Activated CD4-positive, alpha-beta T cell treated with anti-CD3 and anti-CD28 coated beads, Interleukin-2, amount 10 ng/mL, durations not matched to agents 7 days and 5 days (primary cell): ENCODE data around the gene DGKB. TPM values are rescaled to one million over a fixed set of nuclear protein-coding genes. Genes with fewer than 3 reads are reported as not detected.
A peak's percentile ranks its signal among the peaks of the same experiment; 100 is the strongest.
"Not testable (repeated sequence)": the region's sequence is repeated elsewhere in the genome, so short reads cannot be mapped to it uniquely, and the experiment has no call there.

Experiments used
- CTCF ChIA-PET: fragments of 350-600 bp; sonication (Branson Sonifier 250); formaldehyde crosslinking; loops from one replicate; lab custom pipeline; 2021; ENCODE audit warnings: antibody characterized with exemption; lab: Charles Lee
- POLR2A ChIA-PET: fragments of 350-600 bp; sonication (Branson Sonifier 250); formaldehyde crosslinking; loops from one replicate; lab custom pipeline; 2021; ENCODE audit warnings: antibody characterized with exemption; lab: Charles Lee
- DNase-seq: peaks from one replicate; pipeline ENCODE4 v3.0.0-alpha.2; 2020
- H3K27ac Mint-ChIP-seq: one replicate; pipeline ENCODE4 v1.8.0; 2021; ENCODE audit warnings: mild to moderate bottlenecking, moderate library complexity, mixed read lengths
- H3K27me3 Mint-ChIP-seq: one replicate; pipeline ENCODE4 v1.8.0; 2021; ENCODE audit warnings: mixed read lengths
- H3K36me3 Mint-ChIP-seq: one replicate; pipeline ENCODE4 v1.8.0; 2021; ENCODE audit warnings: low read depth, mixed read lengths
- H3K4me1 Mint-ChIP-seq: one replicate; pipeline ENCODE4 v1.8.0; 2021; ENCODE audit warnings: mixed read lengths
- H3K4me3 Mint-ChIP-seq: one replicate; pipeline ENCODE4 v1.8.0; 2021; ENCODE audit warnings: mild to moderate bottlenecking, moderate library complexity, mixed read lengths
- H3K9me3 Mint-ChIP-seq: one replicate; pipeline ENCODE4 v1.8.0; 2021; ENCODE audit warnings: mixed read lengths
- total RNA-seq, 2 experiments: library from RNA; stranded (reverse); gene quantifications; one replicate each; pipeline ENCODE4 v1.2.3, GENCODE V29; 2021

The DGKB gene
- total RNA-seq, 2 experiments from 2014 or later = not detected

- no peaks in the 10 kb centered on the region for H3K4me1 Mint-ChIP-seq
- ChIA-PET CTCF (no interaction called here), POLR2A (no interaction called here)
- no peaks in the 10 kb centered on the region for H3K27me3 Mint-ChIP-seq
- peaks cover 3% of the 10 kb centered on the region for H3K9me3 Mint-ChIP-seq
- H3K27ac Mint-ChIP-seq = no peak overlapping the region
- no peaks in the 10 kb centered on the region for H3K36me3 Mint-ChIP-seq
- DNase-seq = no peak
- no peak overlapping the region for H3K4me3 Mint-ChIP-seq
Measured at GRCh38 chr7:14478834-14479510, 423.6 kb downstream of the DGKB start.

- DNase-seq, CTCF ChIA-PET, H3K9me3 Mint-ChIP-seq, H3K27me3 Mint-ChIP-seq, H3K4me3 Mint-ChIP-seq, H3K36me3 Mint-ChIP-seq, POLR2A ChIA-PET, H3K27ac Mint-ChIP-seq, H3K4me1 Mint-ChIP-seq: not testable (repeated sequence)
Measured at GRCh38 chr7:14461716-14462115, 440.8 kb downstream of the DGKB start.

- H3K4me1 Mint-ChIP-seq, POLR2A ChIA-PET, DNase-seq, H3K4me3 Mint-ChIP-seq, CTCF ChIA-PET, H3K27me3 Mint-ChIP-seq, H3K36me3 Mint-ChIP-seq, H3K9me3 Mint-ChIP-seq, H3K27ac Mint-ChIP-seq: not testable (repeated sequence)
Measured at GRCh38 chr7:14458846-14459245, 443.7 kb downstream of the DGKB start.

GRCh38 chr7:14457568-14458453 is 444.7 kb downstream of the DGKB start:
- ChIA-PET CTCF (no interaction called here), POLR2A (no interaction called here)
- Mint-ChIP-seq H3K27me3 (no peaks in the 10 kb centered on the region), H3K36me3 (no peaks in the 10 kb centered on the region), H3K4me3 (no peak overlapping the region), H3K4me1 (no peaks in the 10 kb centered on the region), H3K27ac (no peak overlapping the region), H3K9me3 (no peaks in the 10 kb centered on the region)
- peak; percentile 48 for DNase-seq

GRCh38 chr7:14449291-14449690 is 453.3 kb downstream of the DGKB start:
- ChIA-PET POLR2A (no interaction called here), CTCF (no interaction called here)
- Mint-ChIP-seq H3K27me3 (no peaks in the 10 kb centered on the region), H3K36me3 (no peaks in the 10 kb centered on the region), H3K4me1 (no peaks in the 10 kb centered on the region), H3K9me3 (no peaks in the 10 kb centered on the region), H3K27ac (no peak overlapping the region), H3K4me3 (no peak overlapping the region)
- DNase-seq = no peak

GRCh38 chr7:14446829-14447228 is 455.7 kb downstream of the DGKB start:
- Mint-ChIP-seq H3K4me1 (no peaks in the 10 kb centered on the region), H3K27me3 (no peaks in the 10 kb centered on the region), H3K36me3 (no peaks in the 10 kb centered on the region), H3K9me3 (no peaks in the 10 kb centered on the region), H3K27ac (no peak overlapping the region), H3K4me3 (no peak overlapping the region)
- CTCF ChIA-PET = no interaction called here
- POLR2A ChIA-PET = no interaction called here
- no peak for DNase-seq

GRCh38 chr7:14446219-14446618 is 456.3 kb downstream of the DGKB start:
- CTCF ChIA-PET = no interaction called here
- H3K27me3 Mint-ChIP-seq = no peaks in the 10 kb centered on the region
- H3K36me3 Mint-ChIP-seq = no peaks in the 10 kb centered on the region
- no peak for DNase-seq
- POLR2A ChIA-PET = no interaction called here
- H3K4me1 Mint-ChIP-seq = no peaks in the 10 kb centered on the region
- no peaks in the 10 kb centered on the region for H3K9me3 Mint-ChIP-seq
- H3K27ac Mint-ChIP-seq = no peak overlapping the region
- no peak overlapping the region for H3K4me3 Mint-ChIP-seq

GRCh38 chr7:14438366-14438765 is 464.2 kb downstream of the DGKB start:
- no peaks in the 10 kb centered on the region for H3K4me1 Mint-ChIP-seq
- H3K27me3 Mint-ChIP-seq = no peaks in the 10 kb centered on the region
- DNase-seq = no peak
- H3K4me3 Mint-ChIP-seq = no peak overlapping the region
- no peaks in the 10 kb centered on the region for H3K36me3 Mint-ChIP-seq
- CTCF ChIA-PET = no interaction called here
- H3K9me3 Mint-ChIP-seq = no peaks in the 10 kb centered on the region
- POLR2A ChIA-PET = no interaction called here
- H3K27ac Mint-ChIP-seq = no peak overlapping the region

GRCh38 chr7:14436878-14437277 is 465.7 kb downstream of the DGKB start:
- H3K4me1 Mint-ChIP-seq = no peaks in the 10 kb centered on the region
- DNase-seq = no peak
- no peaks in the 10 kb centered on the region for H3K36me3 Mint-ChIP-seq
- H3K9me3 Mint-ChIP-seq = no peaks in the 10 kb centered on the region
- ChIA-PET CTCF (no interaction called here), POLR2A (no interaction called here)
- no peak overlapping the region for H3K4me3 Mint-ChIP-seq
- H3K27ac Mint-ChIP-seq = no peak overlapping the region
- no peaks in the 10 kb centered on the region for H3K27me3 Mint-ChIP-seq

- POLR2A ChIA-PET = no interaction called here
Measured at GRCh38 chr7:14432924-14433323, 469.6 kb downstream of the DGKB start.

GRCh38 chr7:14430926-14431325 is 471.6 kb downstream of the DGKB start:
- Mint-ChIP-seq H3K4me1 (no peaks in the 10 kb centered on the region), H3K4me3 (no peak overlapping the region), H3K27me3 (no peaks in the 10 kb centered on the region), H3K27ac (no peak overlapping the region), H3K9me3 (no peaks in the 10 kb centered on the region), H3K36me3 (no peaks in the 10 kb centered on the region)
- no peak for DNase-seq
- CTCF ChIA-PET = no interaction called here
- POLR2A ChIA-PET = no interaction called here

More at GRCh38 chr7:14432924-14433323, 469.6 kb downstream of the DGKB start:
- Mint-ChIP-seq H3K9me3 (no peaks in the 10 kb centered on the region), H3K36me3 (no peaks in the 10 kb centered on the region), H3K4me1 (no peaks in the 10 kb centered on the region), H3K27me3 (no peaks in the 10 kb centered on the region), H3K4me3 (no peak overlapping the region), H3K27ac (no peak overlapping the region)
- no peak for DNase-seq
- CTCF ChIA-PET = no interaction called here

GRCh38 chr7:14425559-14425958 is 477.0 kb downstream of the DGKB start:
- no peak for DNase-seq
- Mint-ChIP-seq H3K27me3 (no peaks in the 10 kb centered on the region), H3K4me1 (no peaks in the 10 kb centered on the region), H3K4me3 (no peak overlapping the region), H3K36me3 (no peaks in the 10 kb centered on the region), H3K9me3 (no peaks in the 10 kb centered on the region), H3K27ac (no peak overlapping the region)
- POLR2A ChIA-PET = no interaction called here
- CTCF ChIA-PET = no interaction called here

- ChIA-PET POLR2A (no interaction called here), CTCF (no interaction called here)
- Mint-ChIP-seq H3K27me3 (no peaks in the 10 kb centered on the region), H3K36me3 (no peaks in the 10 kb centered on the region), H3K27ac (no peak overlapping the region), H3K4me1 (no peaks in the 10 kb centered on the region), H3K4me3 (no peak overlapping the region), H3K9me3 (no peaks in the 10 kb centered on the region)
- no peak for DNase-seq
Measured at GRCh38 chr7:14424675-14425074, 477.9 kb downstream of the DGKB start.
